GM18907 (cell line): Measurements from ENCODE around the gene ERCC1.
"Not testable (repeated sequence)": the region's sequence is repeated elsewhere in the genome, so short reads cannot be mapped to it uniquely, and the experiment has no call there.

Experiments
- ATAC-seq: cut with Tn5 transposase; IDR thresholded peaks from one replicate; pipeline ENCODE4 v1.9.1; 2021; ENCODE audit warnings: mild to moderate bottlenecking, moderate library complexity; ENCODE audit not compliant: unreplicated experiment

Gene ERCC1

GRCh38 chr19:45455707-45456499 is 32.2 kb upstream of the ERCC1 start:
- no peak for ATAC-seq

GRCh38 chr19:45451850-45452387 is 28.2 kb upstream of the ERCC1 start:
- no peak for ATAC-seq

GRCh38 chr19:45451131-45451849 is 27.6 kb upstream of the ERCC1 start:
- peak; percentile 18 for ATAC-seq

- ATAC-seq = no peak
Observed at GRCh38 chr19:45450012-45450333, 26.3 kb upstream of the ERCC1 start.

- ATAC-seq = no peak
Observed at GRCh38 chr19:45448887-45449299, 25.2 kb upstream of the ERCC1 start.

GRCh38 chr19:45448425-45448756 is 24.7 kb upstream of the ERCC1 start:
- no peak for ATAC-seq

GRCh38 chr19:45446944-45447343 is 23.2 kb upstream of the ERCC1 start:
- no peak for ATAC-seq

- ATAC-seq = no peak
Observed at GRCh38 chr19:45446295-45446694, 22.6 kb upstream of the ERCC1 start.

GRCh38 chr19:45445139-45445538 is 21.4 kb upstream of the ERCC1 start:
- ATAC-seq = no peak

GRCh38 chr19:45444318-45445041 is 20.8 kb upstream of the ERCC1 start:
- ATAC-seq = peak; percentile 40

- ATAC-seq = no peak
Observed at GRCh38 chr19:45443462-45444317, 20.0 kb upstream of the ERCC1 start.

GRCh38 chr19:45442778-45443461 is 19.2 kb upstream of the ERCC1 start:
- ATAC-seq = no peak

- ATAC-seq = no peak
Observed at GRCh38 chr19:45442408-45442777, 18.7 kb upstream of the ERCC1 start.

GRCh38 chr19:45440873-45441654 is 17.3 kb upstream of the ERCC1 start:
- ATAC-seq = no peak

GRCh38 chr19:45440259-45440638 is 16.5 kb upstream of the ERCC1 start:
- no peak for ATAC-seq

GRCh38 chr19:45439569-45440258 is 16.0 kb upstream of the ERCC1 start:
- ATAC-seq = peak; percentile 53

GRCh38 chr19:45439190-45439568 is 15.5 kb upstream of the ERCC1 start:
- no peak for ATAC-seq

GRCh38 chr19:45437328-45437727 is 13.6 kb upstream of the ERCC1 start:
- ATAC-seq = no peak

- ATAC-seq = not testable (repeated sequence)
Observed at GRCh38 chr19:45432543-45432942, 8.8 kb upstream of the ERCC1 start.
